ENCODE results near the gene SETD3. TPM values are rescaled to one million over a fixed set of nuclear protein-coding genes. Genes with fewer than 3 reads are reported as not detected.

The SETD3 gene
- total RNA-seq, 2 experiments from 2014 or later: 56.8 to 64.5 TPM

Other genes starting within 250 kb of the SETD3 start
- 100 to 1,000 TPM; 115 to 116 TPM for gene BCL11B, start 208.7 kb downstream of the SETD3 start, total RNA-seq
- gene CCNK, start 550 bp upstream of the SETD3 start, total RNA-seq: 10 to 100 TPM; 85.5 to 86.8 TPM
- gene CCDC85C, start 123.3 kb upstream of the SETD3 start, total RNA-seq: 10 to 100 TPM; 10.0 to 10.9 TPM
- under 1 TPM in 1 of 2 experiments, not detected in 1; 0.05 TPM for gene HHIPL1, start 164.3 kb upstream of the SETD3 start, total RNA-seq
- gene CYP46A1, start 203.4 kb upstream of the SETD3 start, total RNA-seq: under 1 TPM; 0.12 to 0.20 TPM

Measured in activated CD4-positive, alpha-beta T cell treated with anti-CD3 and anti-CD28 coated beads, Interleukin-2, amount 10 ng/mL, durations not matched to agents 7 days and 5 days (primary cell).